ENCODE data around the gene SEC61A2. TPM values are rescaled to one million over a fixed set of nuclear protein-coding genes. Genes with fewer than 3 reads are reported as not detected.

SEC61A2 gene
- total RNA-seq, 1 donor from 2014 or later, result 6.7 TPM

DNA sequence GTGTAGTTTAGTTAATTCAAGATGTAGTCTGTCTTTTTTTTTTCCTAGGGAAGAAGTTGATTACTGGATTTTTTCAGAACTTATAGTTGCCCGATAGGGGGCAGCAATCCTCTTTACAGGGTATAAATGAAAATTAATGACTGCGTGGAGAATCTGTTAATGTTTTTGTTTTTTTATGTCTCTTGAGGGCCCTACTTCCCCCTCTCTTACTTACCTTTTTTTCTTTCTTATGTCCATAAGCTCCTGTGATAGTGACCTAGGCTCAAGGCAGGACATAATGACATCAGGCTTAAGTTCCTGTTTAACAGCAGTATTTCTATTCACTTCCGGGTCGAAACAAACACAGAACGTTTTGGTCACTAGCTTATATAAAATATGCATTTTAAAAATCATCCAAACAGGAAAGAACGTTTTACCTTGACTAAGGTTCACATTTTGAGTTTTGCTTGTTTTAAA lies 85.3 kb downstream of the SEC61A2 start:
- TF ChIP-seq, protein P1, sequence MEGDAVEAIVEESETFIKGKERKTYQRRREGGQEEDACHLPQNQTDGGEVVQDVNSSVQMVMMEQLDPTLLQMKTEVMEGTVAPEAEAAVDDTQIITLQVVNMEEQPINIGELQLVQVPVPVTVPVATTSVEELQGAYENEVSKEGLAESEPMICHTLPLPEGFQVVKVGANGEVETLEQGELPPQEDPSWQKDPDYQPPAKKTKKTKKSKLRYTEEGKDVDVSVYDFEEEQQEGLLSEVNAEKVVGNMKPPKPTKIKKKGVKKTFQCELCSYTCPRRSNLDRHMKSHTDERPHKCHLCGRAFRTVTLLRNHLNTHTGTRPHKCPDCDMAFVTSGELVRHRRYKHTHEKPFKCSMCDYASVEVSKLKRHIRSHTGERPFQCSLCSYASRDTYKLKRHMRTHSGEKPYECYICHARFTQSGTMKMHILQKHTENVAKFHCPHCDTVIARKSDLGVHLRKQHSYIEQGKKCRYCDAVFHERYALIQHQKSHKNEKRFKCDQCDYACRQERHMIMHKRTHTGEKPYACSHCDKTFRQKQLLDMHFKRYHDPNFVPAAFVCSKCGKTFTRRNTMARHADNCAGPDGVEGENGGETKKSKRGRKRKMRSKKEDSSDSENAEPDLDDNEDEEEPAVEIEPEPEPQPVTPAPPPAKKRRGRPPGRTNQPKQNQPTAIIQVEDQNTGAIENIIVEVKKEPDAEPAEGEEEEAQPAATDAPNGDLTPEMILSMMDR (conservative IDR thresholded peaks at IDR 0.05; ENCODE audit: low read depth, low read length), result peak; percentile 81
- DNase-seq (ENCODE audit: low read depth), result no peak
- H3K4me3 ChIP-seq (ENCODE audit: low read depth, low read length), result no peak overlapping the region

Other genes with a start within 250 kb of the SEC61A2 start
- gene UPF2, start 86.9 kb upstream of the SEC61A2 start, total RNA-seq, result 11.3 and 12.2 TPM in 2 replicates
- gene DHTKD1, start 60.7 kb upstream of the SEC61A2 start, total RNA-seq, result 25.4 TPM in 2 replicates
- 64.5 and 106 TPM in 2 replicates for gene NUDT5, start 66.2 kb downstream of the SEC61A2 start, total RNA-seq
- 96.5 and 174 TPM in 2 replicates for gene CDC123, start 66.5 kb downstream of the SEC61A2 start, total RNA-seq
- 1.0 and 1.6 TPM in 2 replicates for gene CAMK1D, start 219.9 kb downstream of the SEC61A2 start, total RNA-seq